ENCODE measurements around the gene SPATA13.

- TF ChIP-seq, protein P1, sequence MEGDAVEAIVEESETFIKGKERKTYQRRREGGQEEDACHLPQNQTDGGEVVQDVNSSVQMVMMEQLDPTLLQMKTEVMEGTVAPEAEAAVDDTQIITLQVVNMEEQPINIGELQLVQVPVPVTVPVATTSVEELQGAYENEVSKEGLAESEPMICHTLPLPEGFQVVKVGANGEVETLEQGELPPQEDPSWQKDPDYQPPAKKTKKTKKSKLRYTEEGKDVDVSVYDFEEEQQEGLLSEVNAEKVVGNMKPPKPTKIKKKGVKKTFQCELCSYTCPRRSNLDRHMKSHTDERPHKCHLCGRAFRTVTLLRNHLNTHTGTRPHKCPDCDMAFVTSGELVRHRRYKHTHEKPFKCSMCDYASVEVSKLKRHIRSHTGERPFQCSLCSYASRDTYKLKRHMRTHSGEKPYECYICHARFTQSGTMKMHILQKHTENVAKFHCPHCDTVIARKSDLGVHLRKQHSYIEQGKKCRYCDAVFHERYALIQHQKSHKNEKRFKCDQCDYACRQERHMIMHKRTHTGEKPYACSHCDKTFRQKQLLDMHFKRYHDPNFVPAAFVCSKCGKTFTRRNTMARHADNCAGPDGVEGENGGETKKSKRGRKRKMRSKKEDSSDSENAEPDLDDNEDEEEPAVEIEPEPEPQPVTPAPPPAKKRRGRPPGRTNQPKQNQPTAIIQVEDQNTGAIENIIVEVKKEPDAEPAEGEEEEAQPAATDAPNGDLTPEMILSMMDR (IDR thresholded peaks at IDR 0.05; ENCODE audit: poor library complexity): no peak
- no peak for TF ChIP-seq EZH2 (IDR thresholded peaks at IDR 0.05; ENCODE audit: borderline replicate concordance)
- no peak for TF ChIP-seq EZH2phosphoT487 (IDR thresholded peaks at IDR 0.05; ENCODE audit: low read depth, severe bottlenecking, unreplicated experiment)
Observed at GRCh38 chr13:24261566-24261965, 101.0 kb downstream of the SPATA13 start.
